Eye (tissue), 1 donor: Measurements from ENCODE around the gene NRL.
A peak's percentile ranks its signal among the peaks of the same experiment; 100 is the strongest.
"Not testable (repeated sequence)": the region's sequence is repeated elsewhere in the genome, so short reads cannot be mapped to it uniquely, and the experiment has no call there.

Experiments
- DNase-seq: peaks from one replicate; pipeline ENCODE4 v3.0.0-alpha.2; 2015

Gene NRL

DNA sequence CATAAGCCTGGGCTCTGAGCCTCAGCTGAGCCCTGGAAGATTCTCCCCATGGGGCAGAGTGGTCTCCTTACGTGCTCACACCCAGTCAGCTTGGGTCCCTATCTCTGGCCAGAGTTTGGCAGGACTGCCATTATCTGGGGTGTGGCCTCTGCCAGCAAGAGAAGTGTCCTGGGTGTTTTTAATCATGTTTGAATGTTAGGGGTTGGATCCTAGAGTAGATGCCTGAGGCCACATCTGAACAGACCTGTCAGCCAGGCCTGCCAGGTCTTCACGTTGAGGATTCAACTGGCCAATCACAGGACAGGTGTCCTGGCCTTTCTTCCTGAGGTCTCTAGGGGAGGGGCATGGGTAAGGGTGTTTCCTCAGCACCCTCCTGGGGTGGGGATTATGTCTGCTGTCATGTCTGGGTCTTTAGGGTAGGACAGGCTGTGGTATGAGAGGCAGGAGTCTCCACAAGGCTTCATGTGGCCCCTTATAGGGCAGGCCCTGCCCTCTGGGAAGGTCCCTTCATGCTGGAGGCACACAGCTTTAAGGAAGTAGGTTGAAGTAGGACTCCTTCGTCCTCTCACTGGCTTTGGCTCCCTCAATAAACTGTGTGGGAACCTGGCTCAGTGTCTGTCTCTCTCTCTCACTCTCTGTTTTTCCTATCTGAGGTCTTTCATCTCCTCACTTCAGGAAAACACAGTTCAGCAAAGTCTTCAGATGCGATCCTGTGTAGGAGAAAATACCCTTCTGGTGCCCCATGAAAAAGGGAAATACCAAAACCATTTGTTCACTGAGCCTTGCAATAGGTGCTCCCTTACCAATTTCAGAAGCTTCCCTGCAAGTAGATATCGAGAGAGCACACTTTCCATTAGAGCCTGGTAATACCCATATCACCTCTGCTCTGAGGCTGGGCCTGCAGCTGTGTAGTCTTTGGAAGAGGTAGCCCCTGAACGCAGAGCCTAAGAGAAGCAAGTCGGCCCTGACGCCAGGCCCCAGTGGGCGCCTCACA is 9.0 kb upstream of the NRL start:
- no peak for DNase-seq

DNA sequence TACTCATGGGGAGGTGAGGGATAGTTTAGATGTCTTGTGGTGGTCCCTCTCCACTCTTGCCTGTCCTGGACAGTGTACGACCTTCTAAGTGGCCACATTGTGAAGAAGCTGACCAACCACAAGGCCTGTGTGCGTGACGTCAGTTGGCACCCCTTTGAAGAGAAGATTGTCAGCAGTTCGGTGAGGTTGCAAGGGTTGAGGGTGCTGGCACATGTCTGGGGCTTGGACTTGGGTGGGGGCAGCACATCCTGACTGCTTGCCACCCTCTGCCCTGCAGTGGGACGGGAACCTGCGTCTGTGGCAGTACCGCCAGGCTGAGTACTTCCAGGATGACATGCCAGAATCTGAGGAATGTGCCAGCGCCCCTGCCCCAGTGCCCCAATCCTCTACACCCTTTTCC is 8.1 kb upstream of the NRL start:
- DNase-seq, result no peak

DNA sequence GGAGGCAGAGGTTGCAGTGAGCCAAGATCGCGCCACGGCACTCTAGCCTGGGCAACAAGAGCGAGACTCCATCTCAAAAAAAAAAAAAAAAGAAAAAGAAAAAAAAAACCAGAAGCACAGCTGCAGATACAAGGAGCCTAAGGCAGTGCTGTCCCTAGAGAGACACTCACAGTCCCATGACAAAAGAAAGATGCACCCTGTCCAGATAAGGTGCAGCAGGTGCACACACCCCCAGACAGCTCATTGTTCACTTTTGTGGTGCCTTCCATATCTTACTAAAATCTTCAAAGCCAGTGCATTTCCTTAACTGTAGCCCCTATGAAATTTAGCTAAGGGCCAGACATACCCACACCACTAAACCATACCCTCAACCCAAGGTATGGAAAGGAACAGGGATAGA is 7.7 kb upstream of the NRL start:
- DNase-seq, result no peak

DNA sequence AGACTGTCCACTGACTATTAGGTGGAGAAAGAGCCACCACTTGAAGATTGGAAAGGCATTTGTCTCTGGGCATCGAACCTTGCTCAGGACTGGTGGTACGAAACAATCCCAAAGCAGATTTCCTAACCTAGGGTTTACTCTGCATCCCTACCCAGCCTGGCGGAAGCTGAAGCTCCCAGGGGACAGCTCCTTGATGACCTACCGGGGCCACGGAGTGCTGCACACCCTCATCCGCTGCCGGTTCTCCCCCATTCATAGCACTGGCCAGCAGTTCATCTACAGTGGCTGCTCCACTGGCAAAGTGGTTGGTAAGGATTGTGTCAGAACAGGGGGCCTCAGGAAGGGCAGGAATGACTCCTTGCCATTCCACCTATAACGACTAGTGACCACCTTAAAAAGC is 6.5 kb upstream of the NRL start:
- no peak for DNase-seq

DNA sequence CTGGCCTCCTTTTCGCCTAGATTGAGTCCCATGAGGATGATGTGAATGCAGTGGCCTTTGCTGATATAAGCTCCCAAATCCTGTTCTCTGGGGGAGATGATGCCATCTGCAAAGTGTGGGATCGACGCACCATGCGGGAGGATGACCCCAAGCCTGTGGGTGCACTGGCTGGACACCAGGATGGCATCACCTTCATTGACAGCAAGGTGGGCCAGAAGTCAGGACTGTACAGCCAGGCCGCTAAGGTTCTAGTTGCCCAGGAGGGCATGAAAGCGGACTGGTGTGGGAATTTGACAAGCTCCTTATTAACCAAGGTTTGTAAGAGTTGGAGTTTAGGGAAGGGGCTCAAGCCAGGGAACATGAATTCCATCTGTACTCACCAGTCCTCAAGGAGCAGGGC is 4.9 kb upstream of the NRL start:
- DNase-seq, result no peak

DNA sequence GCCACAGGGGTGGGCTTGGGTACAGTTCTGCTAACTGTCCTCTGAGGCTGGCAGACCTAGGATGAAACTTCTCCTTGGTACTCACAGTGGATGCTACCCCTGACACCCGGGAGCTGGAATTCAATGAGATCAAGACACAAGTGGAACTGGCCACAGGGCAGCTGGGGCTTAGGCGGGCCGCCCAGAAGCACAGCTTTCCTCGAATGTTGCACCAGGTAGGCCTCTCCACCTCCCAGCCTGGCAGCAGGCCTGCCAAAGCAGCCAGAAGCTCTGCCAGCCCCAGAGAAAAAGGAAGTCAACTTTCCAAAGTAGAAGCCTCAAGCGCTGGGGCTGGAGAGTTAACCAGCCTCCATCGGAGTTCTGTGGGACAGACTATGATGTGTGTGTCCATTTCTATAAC is 2.4 kb upstream of the NRL start:
- DNase-seq, result no peak

DNA sequence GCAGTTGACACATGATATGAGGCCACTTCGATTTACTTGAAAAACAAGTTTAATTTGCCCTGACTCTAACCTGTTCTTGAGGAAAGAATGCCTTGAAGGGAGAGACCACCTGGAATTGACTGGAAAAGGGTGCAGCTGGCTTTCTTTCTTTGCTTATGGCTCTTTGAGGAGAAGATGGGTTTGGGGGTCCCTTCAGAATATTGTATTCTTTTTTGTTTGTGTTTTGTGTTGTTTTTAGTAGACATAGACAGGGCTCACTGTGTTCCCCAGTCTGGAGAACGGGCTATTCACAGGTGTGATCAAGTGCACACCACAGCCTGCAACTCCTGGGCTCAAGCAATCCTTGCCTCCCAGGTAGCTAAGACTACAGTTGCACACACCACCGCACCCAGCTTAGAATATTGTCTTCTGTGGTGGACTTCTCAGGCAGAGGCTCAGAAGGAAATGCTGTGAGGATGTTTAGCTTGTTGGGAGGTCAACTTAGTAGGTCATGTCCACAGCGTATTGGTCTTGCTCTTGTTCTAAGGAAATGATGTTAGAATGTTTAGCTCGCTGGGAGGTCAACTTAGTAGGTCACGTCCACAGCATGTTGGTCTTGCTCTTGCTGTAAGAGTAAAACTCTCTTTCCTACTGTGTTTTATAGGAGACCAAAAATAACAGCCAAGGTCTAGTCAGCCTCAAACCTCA is 1.5 kb upstream of the NRL start:
- DNase-seq, result no peak

DNA sequence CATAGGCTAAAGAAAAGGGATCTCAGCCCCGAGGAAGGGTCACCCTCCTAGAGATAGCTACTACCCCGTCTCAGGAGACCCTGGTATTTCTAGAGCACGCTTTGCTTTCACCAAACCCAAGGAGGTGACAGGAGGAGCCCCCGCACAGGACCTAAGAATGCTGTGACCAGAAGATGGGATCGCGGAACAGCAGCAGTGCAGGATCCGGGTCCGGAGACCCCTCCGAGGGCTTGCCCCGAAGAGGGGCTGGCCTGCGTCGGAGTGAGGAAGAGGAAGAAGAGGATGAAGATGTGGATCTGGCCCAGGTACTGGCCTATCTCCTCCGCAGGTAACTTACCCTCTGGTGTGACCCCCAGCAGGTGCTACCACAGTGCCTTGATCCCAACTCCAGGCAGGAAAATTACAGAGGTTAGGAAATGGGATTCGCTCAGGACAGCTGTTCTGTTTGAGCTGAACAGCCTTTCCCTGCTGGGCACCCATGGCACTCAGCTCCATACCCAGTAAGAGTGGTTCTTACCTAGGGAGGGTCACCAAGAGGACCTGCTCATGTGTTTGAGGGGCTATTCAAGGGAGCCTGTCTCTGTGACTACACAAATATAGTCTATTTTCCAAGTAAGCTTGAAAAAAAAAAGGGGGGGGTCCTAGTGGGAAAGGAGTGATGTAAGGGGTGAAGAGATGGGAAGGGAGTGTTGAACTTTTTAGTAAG is 826 bp upstream of the NRL start:
- DNase-seq, result no peak

DNA sequence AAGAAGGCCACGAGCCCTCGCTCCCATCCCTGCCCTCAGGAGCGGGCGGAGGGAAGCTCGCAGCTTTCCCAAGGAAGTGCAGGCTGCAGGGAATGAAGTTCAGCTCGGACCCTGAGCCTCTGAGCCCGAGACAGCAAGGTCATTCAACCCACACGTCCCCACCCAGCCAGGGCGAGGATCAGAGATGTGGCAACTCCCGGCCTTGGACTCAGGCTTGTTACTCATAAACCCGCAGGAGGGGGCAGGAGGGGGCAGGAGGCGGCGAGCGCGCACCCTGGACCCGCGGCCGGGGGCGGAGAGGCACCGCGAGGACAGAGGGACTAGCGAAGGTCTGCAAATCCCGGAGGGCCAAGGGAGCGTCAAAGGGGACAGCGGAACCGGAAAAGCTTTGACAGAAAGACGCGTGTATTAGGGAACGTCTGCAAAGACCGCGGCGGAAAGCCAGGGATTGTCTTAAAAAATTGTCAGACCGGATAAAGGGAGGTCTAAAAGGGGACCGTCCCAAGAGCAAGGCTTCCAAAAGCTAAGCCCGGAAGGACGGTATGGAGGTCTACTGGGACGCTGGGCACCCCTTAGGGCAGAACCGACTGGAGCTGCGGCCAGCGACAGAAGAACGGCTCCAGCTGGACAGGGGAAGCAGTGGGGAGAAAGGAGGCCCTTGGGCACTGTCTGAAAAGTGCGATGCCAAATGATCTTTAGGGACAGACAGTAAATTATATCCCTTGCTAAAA is 783 bp downstream of the NRL start:
- DNase-seq, result peak; percentile 95

DNA sequence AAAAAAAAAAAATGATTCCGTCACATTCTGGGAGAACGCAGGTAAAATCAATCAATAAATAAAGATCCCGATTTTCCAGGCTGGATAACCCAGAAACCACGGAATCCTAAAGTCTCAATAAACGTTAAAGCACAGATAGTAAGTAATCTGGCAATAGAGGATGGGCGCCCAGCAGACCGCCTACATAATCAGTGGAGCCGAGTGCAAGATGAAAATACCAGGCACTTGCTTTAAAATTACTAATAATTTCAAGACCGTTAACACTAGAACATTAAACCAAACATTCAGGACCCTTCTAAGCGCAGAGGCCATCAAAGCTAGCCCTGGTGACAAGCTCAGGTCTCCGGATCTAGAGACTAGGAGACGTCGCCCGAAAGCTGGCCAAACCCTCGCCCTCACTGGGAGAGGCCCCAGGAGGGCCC is 1.4 kb downstream of the NRL start:
- no peak for DNase-seq

DNA sequence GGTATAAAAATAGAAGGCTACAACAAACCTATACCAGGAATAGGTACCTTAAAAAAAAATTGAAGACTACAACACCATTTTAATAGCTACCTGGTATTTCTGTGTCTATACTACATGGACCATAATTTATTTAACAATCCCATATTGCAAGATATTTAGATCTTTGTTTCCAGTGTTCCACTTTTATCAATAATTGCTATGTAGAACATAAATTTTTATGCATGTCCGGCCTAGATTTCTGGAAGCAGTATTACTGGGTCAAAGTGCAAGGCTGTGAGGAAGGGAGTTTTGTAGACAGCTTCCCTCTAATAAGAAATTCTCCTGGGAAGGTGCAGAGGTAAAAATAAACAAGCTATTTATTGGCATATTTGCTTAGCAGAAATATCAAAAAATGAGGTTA is 4.2 kb downstream of the NRL start:
- DNase-seq, result no peak

DNA sequence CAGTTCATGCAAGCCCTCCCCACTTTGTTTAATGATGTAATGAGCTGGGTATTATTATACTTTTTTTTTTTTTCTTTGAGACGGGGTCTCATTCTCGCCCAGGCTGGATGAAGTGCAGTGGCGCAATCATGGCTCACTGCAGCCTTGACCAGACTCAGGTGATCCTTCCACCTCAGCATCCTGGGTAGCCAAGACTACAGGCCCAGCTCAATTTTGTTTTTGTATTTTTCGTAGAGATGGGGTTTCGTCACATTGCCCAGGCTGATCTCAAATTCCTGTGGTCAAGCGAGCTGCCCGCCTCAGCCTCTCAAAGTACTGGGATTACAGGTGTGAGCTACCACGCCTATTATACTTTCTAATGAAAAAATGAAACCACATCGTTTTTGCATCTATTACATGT is 4.7 kb downstream of the NRL start:
- DNase-seq, result no peak

DNA sequence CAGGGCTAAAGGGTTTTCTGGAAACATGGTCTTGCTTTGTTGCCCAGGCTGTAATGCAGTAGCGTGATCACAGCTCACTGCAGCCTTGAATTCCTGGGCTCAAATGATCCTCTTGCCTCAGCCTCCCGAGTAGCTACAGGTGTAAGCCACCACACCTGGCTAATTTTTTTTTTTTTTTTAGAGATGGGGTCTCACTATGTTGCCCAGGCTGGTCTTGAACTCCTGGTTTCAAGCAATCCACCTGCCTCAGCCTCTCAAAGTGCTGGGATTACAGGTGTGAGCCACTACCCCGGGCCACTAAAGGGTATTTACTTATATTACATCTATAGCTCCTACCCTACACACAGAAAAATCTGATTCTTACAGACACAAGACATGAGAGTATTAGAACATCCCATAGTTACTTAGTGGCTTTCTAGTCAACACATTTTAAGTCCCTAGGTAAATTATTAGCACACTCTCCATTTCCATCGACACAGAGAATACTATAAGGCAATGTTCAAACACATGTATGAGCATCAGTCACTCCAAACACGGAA is 6.3 kb downstream of the NRL start:
- DNase-seq, result no peak

DNA sequence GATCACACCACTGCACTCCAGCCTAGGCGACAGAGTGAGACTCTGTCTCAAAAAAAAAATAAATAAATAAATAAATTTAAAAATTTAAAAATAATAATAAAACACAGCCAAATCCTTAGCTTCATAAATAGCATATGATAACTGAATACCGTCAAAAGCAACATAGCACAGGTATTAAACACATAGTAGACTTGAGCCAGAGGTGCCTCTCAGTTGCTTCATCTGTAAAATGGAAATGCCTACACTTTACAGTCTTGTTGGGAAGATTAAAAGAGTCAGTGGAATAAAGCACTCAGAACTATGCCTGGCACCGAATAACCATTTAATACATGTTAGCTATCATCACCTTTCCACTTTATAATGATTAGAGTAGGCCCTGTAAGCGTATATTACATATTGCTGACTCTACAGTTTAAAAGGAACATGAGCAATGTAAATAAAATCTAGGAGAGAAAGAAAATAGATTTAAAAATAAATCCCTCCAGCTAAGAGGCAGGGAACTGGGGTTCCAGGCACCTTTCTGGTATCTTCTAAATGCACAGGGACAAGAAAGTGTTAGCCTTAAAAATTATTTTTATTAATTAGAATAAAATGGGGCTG is 8.0 kb downstream of the NRL start:
- DNase-seq, result no peak

DNA sequence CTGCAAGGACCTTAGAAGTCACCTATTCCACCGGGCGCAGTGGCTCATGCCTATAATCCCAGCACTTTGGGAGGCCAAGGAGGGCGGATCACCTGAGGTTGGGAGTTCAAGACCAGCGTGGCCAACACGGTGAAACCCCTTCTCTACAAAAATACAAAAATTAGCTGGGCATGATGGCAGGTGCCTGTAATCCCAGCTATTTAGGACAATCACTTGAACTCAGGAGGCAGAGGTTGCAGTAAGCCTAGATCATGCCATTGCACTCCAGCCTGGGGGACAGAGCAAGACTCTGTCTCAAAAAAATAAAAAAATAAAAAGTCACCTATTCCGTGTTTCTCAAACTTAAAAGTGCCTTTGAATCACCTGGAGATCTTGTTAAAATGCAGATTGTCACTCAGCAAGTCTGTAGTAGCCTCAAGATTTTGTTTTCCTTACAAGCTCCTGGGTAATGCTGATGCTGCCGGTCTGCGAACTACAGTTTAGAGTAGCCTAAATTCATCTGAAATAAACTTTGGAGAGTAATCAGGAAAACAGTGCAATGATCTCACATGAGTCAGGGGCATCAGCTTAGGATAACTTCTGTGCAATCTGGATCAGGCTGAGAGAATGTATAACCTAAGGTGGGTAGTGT is 9.0 kb downstream of the NRL start:
- DNase-seq, result not testable (repeated sequence)

DNA sequence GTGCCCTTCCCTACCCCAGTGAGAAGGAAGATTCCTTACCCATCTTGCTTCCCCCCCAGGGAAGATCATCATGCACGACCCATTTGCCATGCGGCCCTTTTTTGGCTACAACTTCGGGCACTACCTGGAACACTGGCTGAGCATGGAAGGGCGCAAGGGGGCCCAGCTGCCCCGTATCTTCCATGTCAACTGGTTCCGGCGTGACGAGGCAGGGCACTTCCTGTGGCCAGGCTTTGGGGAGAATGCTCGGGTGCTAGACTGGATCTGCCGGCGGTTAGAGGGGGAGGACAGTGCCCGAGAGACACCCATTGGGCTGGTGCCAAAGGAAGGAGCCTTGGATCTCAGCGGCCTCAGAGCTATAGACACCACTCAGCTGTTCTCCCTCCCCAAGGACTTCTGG is 11.3 kb downstream of the NRL start:
- no peak for DNase-seq

DNA sequence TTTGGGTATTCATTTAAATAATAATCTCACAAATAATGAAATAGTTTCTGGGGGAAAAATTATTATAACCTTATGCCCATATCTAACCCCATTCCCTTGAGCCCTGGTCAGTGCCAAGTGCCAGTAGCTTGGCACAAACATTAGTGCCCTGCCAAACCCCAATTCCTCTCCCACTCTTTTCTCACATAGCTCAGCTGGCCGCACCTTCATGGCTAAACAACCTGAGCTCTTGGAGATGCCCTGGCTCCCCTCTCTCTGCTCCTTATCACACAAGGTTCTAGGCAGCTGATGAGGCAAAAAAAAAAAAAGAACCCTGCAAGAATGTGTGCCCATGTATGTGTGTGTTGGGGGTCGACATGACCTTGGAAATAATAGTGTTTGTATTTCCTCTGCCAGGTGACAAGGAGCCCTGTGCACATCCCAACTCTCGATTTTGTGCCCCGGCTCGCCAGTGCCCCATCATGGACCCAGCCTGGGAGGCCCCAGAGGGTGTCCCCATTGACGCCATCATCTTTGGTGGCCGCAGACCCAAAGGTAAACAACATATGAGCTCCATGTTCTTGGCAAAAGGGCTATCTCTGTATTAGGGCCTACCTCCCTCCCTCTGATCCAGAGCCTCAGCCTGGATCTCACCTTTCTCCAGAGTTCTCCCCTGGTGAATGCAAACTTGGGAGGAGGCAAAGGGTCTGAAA is 12.2 kb downstream of the NRL start:
- DNase-seq, result no peak

DNA sequence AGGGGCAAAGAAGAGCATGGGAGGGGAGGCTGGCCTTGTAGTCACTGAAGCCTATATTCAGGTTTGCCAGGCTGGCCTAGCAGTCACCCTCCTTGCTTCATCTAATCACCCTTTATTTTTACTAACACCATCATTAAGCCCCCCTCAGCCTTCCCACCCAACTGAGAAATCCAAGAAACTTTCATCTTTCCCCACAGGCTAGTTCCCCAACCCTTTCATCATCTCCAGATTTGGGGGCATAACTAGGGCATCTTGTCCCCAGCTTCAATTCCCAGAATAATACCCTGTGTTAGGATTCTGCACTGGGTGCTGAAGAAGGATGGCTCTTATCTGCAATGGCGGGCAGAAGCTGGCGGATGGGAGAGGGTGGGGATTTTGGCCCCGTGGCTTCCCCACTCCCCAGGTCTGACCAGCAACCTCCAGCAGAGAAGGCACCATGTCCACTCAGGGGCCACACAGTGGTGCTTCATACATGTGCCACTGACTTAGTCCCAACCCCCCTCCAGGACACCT is 13.7 kb downstream of the NRL start:
- no peak for DNase-seq

DNA sequence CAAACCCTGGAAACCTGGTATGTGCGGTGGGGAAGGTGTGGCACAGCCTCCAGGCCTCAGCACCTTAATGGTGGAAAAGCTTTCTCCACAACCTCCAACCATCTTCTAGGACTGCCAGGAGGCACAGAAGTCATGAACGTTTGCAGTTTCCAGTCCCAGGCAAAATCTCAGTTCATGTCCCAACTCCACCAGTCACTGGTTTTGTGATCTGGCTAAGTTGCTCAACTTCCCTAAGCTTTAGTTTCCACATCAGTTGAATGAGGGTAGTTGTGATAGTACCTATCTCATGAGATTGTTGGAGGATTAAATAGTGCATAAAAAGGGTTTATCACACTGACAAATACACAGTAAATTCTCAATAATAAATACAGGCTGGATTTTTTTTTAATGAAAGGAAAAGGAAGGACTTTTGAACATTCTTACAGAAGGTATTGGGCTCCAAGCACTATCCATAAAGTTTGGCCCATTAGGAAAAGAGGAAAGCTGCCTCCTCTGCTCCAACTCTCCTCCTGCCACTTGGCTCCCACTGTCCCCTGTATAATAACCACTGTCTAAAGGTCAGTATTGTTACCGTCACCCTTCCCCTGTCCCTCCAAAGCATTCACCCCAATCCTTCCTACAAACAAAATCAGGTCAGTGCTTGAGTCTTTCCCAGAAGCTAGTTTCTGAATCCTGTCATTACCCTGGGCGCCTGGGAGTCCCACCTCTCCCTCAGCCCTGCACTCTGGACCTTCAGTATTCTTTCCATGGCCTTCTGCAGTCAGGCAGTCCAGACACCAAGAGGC is 14.4 kb downstream of the NRL start:
- no peak for DNase-seq
